NOMO-1 treated with dmso at 0.1 percent for 144 hours (cell line): ENCODE data around the gene ALDOA.
"Not testable (repeated sequence)": the region's sequence is repeated elsewhere in the genome, so short reads cannot be mapped to it uniquely, and the experiment has no call there.

ENCODE experiments used
- DNase-seq: peaks from one replicate; lab custom pipeline; 2025; ENCODE audit not compliant: unreplicated experiment; lab: John Stamatoyannopoulos, UW

The ALDOA gene

GRCh38 chr16:30114411-30114810, 48.9 kb downstream of the ALDOA start:
- no peak for DNase-seq

- DNase-seq, result not testable (repeated sequence)
Measured at GRCh38 chr16:30114833-30115232, 49.3 kb downstream of the ALDOA start.

GRCh38 chr16:30115238-30115637, 49.7 kb downstream of the ALDOA start:
- DNase-seq, result no peak

- DNase-seq, result no peak
Measured at GRCh38 chr16:30116291-30117207, 51.0 kb downstream of the ALDOA start.

GRCh38 chr16:30117768-30118167, 52.2 kb downstream of the ALDOA start:
- DNase-seq, result no peak

- DNase-seq, result no peak
Measured at GRCh38 chr16:30119428-30119827, 53.9 kb downstream of the ALDOA start.
